Upper lobe of right lung (tissue), 1 donor: ENCODE measurements around the gene PPIB. TPM values are rescaled to one million over a fixed set of nuclear protein-coding genes. Genes with fewer than 3 reads are reported as not detected.

ENCODE experiments used
- ATAC-seq: fragments of 200-7000 bp; cut with Tn5 transposase; one replicate; pipeline ENCODE4 v1.9.1; 2020; ENCODE audit warnings: mild to moderate bottlenecking, moderate library complexity
- DNase-seq: peaks from one replicate; pipeline ENCODE4 v3.0.0-alpha.2; 2020
- H3K27ac ChIP-seq: fragments of 200-600 bp; one replicate; pipeline ENCODE4 v1.8.0; 2022
- H3K27me3 ChIP-seq: fragments of 200-600 bp; one replicate; pipeline ENCODE4 v1.8.0; 2022; ENCODE audit warnings: mild to moderate bottlenecking
- H3K36me3 ChIP-seq: fragments of 200-600 bp; one replicate; pipeline ENCODE4 v1.8.0; 2022
- H3K4me1 ChIP-seq: fragments of 200-600 bp; one replicate; pipeline ENCODE4 v1.8.0; 2022
- H3K4me3 ChIP-seq: fragments of 200-600 bp; one replicate; pipeline ENCODE4 v1.8.0; 2022; ENCODE audit warnings: mild to moderate bottlenecking
- H3K9me3 ChIP-seq: fragments of 200-600 bp; one replicate; pipeline ENCODE4 v1.8.0; 2022
- intact Hi-C: fragments of 100-400 bp; cut with DNase I; formaldehyde crosslinking; loops from one replicate; pipeline ENCODE4 v1.11.0; 2022
- total RNA-seq: library from RNA; stranded (reverse); fragmentation: NEBNext Ultra II Directional; extraction: Animal tissue kit (Norgen Biotek cat#: 25700); gene quantifications from one replicate; pipeline ENCODE4 v1.2.1, GENCODE V29; 2021
- TF ChIP-seq, protein P1 (sequence below): fragments of 200-600 bp; IDR thresholded peaks from one replicate; pipeline ENCODE4 v1.8.0; 2022; ENCODE audit warnings: antibody characterized with exemption
- donor health status: DM: no; HTN: yes; CAD: no; lungs with severe emphysema.

The PPIB gene
- total RNA-seq, 1 donor from 2014 or later: 389 TPM

DNA sequence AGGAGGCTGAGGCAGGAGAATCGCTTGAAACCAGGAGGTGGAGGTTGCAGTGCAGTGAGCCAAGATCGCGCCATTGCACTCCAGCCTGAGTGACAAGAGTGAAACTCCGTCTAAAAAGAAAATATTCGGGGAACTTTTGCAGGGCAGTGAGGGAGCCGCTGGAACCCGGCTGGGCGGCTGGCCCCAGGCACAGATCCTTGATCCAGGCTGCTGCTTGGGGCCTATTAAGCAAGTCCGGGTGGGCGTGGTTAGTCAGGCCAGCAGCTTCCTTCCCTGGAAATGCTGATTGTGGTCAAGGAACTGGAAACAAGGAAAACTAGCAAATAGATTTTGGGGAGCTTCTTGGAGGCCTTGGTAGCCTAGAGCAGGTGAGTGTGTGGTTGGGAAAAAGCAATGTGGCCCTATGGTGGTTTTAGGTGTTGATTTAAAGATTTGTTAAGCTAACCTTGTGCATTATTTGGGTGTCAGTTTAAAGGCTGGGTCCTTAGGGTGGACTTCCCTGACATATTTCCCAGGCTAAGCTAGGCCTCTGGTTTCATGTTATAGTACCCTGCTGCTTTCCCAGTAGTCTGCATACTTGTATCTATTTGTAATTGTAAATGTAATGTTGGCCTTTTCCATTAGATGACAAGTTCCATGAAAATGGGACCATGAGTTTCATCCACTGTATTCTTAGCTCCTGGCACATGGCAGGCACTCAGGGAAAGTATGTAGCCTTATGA lies 29.0 kb downstream of the PPIB start:
- Histone ChIP-seq H3K27ac (no peak overlapping the region), H3K27me3 (no peaks in the 10 kb centered on the region), H3K4me1 (peaks cover 11% of the 10 kb centered on the region), H3K36me3 (peaks cover 97% of the 10 kb centered on the region), H3K4me3 (no peak overlapping the region), H3K9me3 (no peaks in the 10 kb centered on the region)
- no peak for DNase-seq
- ATAC-seq: peak; percentile 16
- TF ChIP-seq, protein P1, sequence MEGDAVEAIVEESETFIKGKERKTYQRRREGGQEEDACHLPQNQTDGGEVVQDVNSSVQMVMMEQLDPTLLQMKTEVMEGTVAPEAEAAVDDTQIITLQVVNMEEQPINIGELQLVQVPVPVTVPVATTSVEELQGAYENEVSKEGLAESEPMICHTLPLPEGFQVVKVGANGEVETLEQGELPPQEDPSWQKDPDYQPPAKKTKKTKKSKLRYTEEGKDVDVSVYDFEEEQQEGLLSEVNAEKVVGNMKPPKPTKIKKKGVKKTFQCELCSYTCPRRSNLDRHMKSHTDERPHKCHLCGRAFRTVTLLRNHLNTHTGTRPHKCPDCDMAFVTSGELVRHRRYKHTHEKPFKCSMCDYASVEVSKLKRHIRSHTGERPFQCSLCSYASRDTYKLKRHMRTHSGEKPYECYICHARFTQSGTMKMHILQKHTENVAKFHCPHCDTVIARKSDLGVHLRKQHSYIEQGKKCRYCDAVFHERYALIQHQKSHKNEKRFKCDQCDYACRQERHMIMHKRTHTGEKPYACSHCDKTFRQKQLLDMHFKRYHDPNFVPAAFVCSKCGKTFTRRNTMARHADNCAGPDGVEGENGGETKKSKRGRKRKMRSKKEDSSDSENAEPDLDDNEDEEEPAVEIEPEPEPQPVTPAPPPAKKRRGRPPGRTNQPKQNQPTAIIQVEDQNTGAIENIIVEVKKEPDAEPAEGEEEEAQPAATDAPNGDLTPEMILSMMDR: no peak
- intact Hi-C loops: no loop called here

DNA sequence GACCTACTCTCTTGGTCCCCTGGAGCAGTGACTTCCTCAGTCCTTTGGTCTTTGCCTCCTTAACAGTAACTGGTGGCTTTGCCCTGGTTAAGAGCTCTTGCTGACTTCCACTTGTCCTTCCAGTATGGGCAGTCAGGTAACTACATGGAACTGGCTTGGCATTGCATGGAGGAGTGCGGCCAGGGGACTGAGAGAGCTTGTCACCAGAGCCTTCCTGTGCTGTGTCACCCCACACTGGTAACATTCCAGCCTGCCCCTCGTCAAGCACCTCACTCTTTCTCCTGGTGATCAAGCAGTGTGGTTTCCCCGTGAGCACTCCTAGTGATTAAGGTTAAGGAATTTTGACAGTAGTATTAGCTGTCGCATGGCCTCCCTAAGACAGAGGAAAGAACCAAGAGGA lies 30.6 kb downstream of the PPIB start:
- H3K9me3 ChIP-seq: no peaks in the 10 kb centered on the region
- no peak overlapping the region for H3K4me3 ChIP-seq
- no peaks in the 10 kb centered on the region for H3K27me3 ChIP-seq
- peaks cover 11% of the 10 kb centered on the region for H3K4me1 ChIP-seq
- intact Hi-C loops: no loop called here
- DNase-seq: no peak
- ATAC-seq: peak; percentile 45
- no peak overlapping the region for H3K27ac ChIP-seq
- TF ChIP-seq, protein P1: no peak
- H3K36me3 ChIP-seq: peaks cover 97% of the 10 kb centered on the region

DNA sequence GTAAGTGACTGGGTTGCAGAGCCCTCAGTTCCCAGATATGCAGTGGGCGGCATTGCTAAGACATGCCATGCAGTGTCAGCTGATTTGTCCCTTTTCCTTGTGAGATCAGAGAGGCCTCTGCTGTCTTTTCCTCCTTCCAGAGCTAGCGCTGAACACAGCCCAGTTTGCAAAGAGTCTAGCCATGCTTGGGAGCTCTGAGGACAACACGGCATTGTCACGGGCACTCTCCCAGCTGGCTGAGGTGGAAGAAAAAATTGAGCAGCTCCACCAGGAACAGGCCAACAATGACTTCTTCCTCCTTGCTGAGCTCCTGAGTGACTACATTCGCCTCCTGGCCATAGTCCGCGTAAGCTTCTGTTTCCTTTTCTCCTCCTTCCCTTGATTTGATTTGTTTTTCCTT lies 31.3 kb downstream of the PPIB start:
- H3K27me3 ChIP-seq: no peaks in the 10 kb centered on the region
- intact Hi-C loops: no loop called here
- TF ChIP-seq, protein P1: no peak
- ATAC-seq: no peak
- H3K4me3 ChIP-seq: no peak overlapping the region
- no peak overlapping the region for H3K27ac ChIP-seq
- DNase-seq: no peak
- peaks cover 11% of the 10 kb centered on the region for H3K4me1 ChIP-seq
- H3K9me3 ChIP-seq: no peaks in the 10 kb centered on the region
- peaks cover 97% of the 10 kb centered on the region for H3K36me3 ChIP-seq

DNA sequence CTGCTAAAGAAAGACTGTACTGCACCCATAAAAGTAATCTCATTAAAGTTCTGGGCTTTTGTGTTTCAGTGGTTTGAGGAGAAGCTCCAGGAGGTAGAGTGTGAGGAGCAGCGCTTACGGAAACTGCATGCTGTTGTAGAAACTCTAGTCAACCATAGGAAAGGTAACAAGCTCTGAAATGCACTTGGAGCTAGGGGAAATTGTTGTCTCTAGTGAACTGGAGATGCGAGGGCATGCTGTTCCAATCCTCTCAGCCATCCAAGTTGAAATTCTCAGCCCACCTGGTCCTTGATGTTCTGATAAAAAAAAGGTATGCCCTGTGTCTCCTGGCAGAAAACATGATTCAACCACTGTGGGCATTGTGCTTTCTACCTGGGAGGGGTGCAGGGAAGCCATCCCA lies 32.7 kb downstream of the PPIB start:
- intact Hi-C loops: no loop called here
- Histone ChIP-seq H3K9me3 (no peaks in the 10 kb centered on the region), H3K27me3 (no peaks in the 10 kb centered on the region), H3K27ac (no peak overlapping the region), H3K36me3 (peaks cover 99% of the 10 kb centered on the region), H3K4me3 (no peak overlapping the region), H3K4me1 (peaks cover 11% of the 10 kb centered on the region)
- TF ChIP-seq, protein P1: no peak
- ATAC-seq: no peak
- no peak for DNase-seq

DNA sequence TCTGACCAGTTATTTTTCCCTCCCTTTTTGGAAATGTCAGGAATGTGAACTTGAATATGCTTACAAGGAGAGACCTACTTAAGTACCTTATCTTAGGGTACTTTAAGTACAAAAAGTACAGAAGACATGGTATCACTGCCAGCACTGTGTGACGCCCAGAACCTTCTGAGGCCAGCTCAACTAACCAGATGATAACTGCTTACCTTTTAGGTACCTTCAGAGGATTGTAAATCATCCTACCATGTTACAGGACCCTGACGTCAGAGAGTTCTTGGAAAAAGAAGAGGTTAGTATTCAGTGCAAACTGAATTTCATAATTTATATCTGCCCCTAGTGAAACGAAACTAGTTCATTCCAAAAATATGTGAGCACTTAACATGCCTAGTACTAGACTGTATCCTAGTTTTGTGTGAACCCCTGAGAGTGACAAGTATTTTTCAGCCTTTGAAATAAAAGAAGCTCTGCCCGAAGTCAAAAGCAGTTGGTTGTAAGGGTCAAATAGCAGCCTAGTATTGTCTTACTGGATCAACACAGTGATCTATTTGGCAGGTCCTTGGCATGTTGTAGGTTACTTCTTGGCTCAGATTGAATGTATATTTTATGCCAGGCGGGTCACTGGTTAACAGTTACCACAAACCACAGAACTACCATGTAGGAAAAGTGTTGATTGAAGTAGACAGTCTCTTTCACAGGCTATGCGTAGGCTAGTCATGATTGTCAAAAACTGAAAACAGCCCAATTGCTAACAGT lies 35.1 kb downstream of the PPIB start:
- no peaks in the 10 kb centered on the region for H3K27me3 ChIP-seq
- no peaks in the 10 kb centered on the region for H3K4me1 ChIP-seq
- H3K27ac ChIP-seq: peak overlapping the region; percentile 32
- H3K36me3 ChIP-seq: peaks cover 100% of the 10 kb centered on the region
- ATAC-seq (peak; percentile 90), DNase-seq (no peak)
- no peak overlapping the region for H3K4me3 ChIP-seq
- intact Hi-C loops: no loop called here
- no peaks in the 10 kb centered on the region for H3K9me3 ChIP-seq
- TF ChIP-seq, protein P1: no peak
